Thoracic aorta (tissue), 2 donors: Measurements from ENCODE around the gene SPECC1L. TPM values are rescaled to one million over a fixed set of nuclear protein-coding genes. Genes with fewer than 3 reads are reported as not detected.

Experiments
- ATAC-seq: fragments of 150-250 bp; one replicate; pipeline ENCODE4 v1.8.0; 2017; ENCODE audit warnings: low read depth; ENCODE audit not compliant: insufficient number of reproducible peaks, low FRiP score
- DNase-seq: peaks from one replicate; pipeline ENCODE4 v3.0.0-alpha.2; 2020; ENCODE audit warnings: low spot score
- H3K27ac ChIP-seq, 2 donors: fragments of 200-600 bp; sonication (generic); 1 replicate in 1 of 2; 2 replicates in 1 of 2; pipeline ENCODE4 v1.5.1; 2016; ENCODE audit warnings: mild to moderate bottlenecking in 2 of 2, moderate library complexity in 2 of 2
- H3K27me3 ChIP-seq: fragments of 200-600 bp; sonication (generic); replicated peaks from 2 replicates; pipeline ENCODE4 v1.6.0; 2016; ENCODE audit warnings: mild to moderate bottlenecking; ENCODE audit not compliant: insufficient read depth
- H3K36me3 ChIP-seq: fragments of 200-600 bp; sonication (generic); one replicate; pipeline ENCODE4 v1.5.1; 2016
- H3K4me1 ChIP-seq, 2 donors: fragments of 200-600 bp; sonication (generic); 1 replicate in 1 of 2; 2 replicates in 1 of 2; pipeline versions ENCODE4 v1.5.1 to v1.6.0; 2016; ENCODE audit warnings: low read depth in 2 of 2, mild to moderate bottlenecking in 1 of 2; ENCODE audit not compliant: control insufficient read depth in 1 of 2
- H3K4me3 ChIP-seq: fragments of 200-600 bp; sonication (generic); 2 replicates; pipeline ENCODE4 v1.5.1; 2016; ENCODE audit warnings: mild to moderate bottlenecking
- H3K9me3 ChIP-seq: fragments of 200-600 bp; sonication (generic); 2 replicates; pipeline ENCODE4 v1.5.1; 2016
- CTCF ChIP-seq: fragments of 200-600 bp; sonication (generic); IDR thresholded peaks from one replicate; pipeline ENCODE4 v1.5.1; 2019; ENCODE audit warnings: antibody characterized with exemption
- total RNA-seq, 2 donors: library from RNA; depleted of rRNA; stranded (reverse); fragments of >200 nt; gene quantifications; one replicate each; pipeline versions ENCODE4 v1.1.0 to v1.2.3, GENCODE V29; 2016

SPECC1L gene
- total RNA-seq, 2 donors from 2014 or later = 49.4 to 50.0 TPM

GRCh38 chr22:24324137-24324536 is 53.5 kb downstream of the SPECC1L start:
- no peak for ATAC-seq

DNA sequence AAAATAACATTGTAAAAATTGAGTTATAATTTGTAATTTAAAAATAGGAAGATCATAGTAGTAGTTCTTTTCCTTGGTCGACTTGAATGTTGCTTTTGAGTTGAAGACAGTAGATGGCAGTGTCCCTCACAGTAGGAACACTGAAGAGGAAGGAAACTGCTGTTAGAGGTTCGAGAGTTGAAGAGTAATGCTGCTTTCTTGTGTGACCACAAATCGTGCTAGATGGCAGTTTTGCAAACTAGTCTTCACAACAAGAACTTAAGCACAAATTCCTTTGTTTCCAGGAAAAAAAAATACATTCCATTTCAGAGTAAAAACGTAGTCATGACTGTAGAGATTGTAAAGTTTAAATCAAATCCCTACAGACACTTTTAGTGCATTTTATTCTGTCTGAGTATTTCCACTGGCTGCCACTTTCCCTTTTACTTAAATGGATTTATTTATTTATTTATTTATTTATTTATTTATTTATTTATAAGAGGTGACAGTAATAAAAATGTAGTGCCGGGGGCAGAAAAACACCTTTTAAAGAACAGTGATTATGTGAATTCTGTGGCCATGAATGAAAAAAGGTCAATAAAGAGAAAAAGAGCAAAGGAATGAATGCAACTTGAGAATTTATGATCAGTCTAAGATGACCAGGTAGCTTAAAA is 54.6 kb downstream of the SPECC1L start:
- Histone ChIP-seq H3K9me3 (no peaks in the 10 kb centered on the region), H3K4me1 (peaks cover 3 to 32% of the 10 kb centered on the region in 2 donors), H3K27ac (no peak overlapping the region), H3K36me3 (peaks cover 10% of the 10 kb centered on the region), H3K27me3 (no peaks in the 10 kb centered on the region), H3K4me3 (no peak overlapping the region)
- ATAC-seq = no peak
- peak; percentile 43 for TF ChIP-seq CTCF
- no peak for DNase-seq

More at GRCh38 chr22:24324137-24324536, 53.5 kb downstream of the SPECC1L start:
- TF ChIP-seq CTCF = no peak
- peaks cover 3 to 32% of the 10 kb centered on the region in 2 donors for H3K4me1 ChIP-seq
- H3K27ac ChIP-seq = no peak overlapping the region
- DNase-seq = no peak
- peaks cover 18% of the 10 kb centered on the region for H3K36me3 ChIP-seq
- no peak overlapping the region for H3K4me3 ChIP-seq
- H3K27me3 ChIP-seq = no peaks in the 10 kb centered on the region
- no peaks in the 10 kb centered on the region for H3K9me3 ChIP-seq

DNA sequence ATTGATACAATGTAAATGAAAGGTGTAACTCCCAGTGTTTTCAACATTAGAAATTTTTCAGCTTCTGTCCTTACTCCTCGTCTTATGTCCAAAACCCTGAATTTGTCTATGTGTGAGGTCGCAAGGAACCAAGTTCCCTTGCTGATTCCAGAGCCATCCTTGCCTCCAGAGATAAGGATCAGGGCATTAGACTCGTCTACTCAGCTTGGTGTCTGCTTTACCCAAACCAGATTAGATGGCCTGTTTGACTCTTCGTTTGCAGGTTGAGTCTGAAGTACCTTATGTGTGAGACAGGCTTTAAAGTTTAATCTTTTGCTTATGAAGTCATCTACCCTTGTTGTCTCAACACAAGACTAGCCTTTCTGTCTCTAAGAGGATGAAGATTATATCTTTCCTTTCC is 55.6 kb downstream of the SPECC1L start:
- peaks cover 3 to 32% of the 10 kb centered on the region in 2 donors for H3K4me1 ChIP-seq
- H3K4me3 ChIP-seq = no peak overlapping the region
- H3K9me3 ChIP-seq = no peaks in the 10 kb centered on the region
- H3K27me3 ChIP-seq = no peaks in the 10 kb centered on the region
- H3K36me3 ChIP-seq = peaks cover 18% of the 10 kb centered on the region
- no peak for TF ChIP-seq CTCF
- H3K27ac ChIP-seq = no peak overlapping the region
- DNase-seq (no peak), ATAC-seq (no peak)

DNA sequence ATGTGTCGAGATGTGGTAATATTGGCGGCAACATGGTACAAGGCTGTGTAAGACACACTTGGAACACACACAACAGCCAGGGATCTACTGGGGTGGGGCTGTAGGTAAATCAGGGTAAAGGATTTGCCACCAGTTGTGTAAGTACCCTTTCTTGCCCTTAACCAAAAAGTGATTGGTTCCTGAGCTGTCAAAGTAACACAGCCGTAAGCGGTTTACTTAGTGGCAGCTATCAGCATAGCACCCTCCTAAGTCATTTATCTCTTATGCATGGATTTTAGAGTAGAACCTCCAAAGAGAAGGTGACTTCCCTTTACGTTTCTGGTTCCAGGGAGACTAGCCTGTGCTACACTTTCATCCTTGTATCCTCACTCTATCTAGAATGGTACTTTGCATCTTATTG is 57.2 kb downstream of the SPECC1L start:
- H3K4me3 ChIP-seq = no peak overlapping the region
- no peak for TF ChIP-seq CTCF
- no peak for DNase-seq
- H3K4me1 ChIP-seq = peaks cover 3 to 32% of the 10 kb centered on the region in 2 donors
- ATAC-seq = no peak
- no peaks in the 10 kb centered on the region for H3K9me3 ChIP-seq
- H3K27me3 ChIP-seq = no peaks in the 10 kb centered on the region
- H3K27ac ChIP-seq = no peak overlapping the region
- peaks cover 7% of the 10 kb centered on the region for H3K36me3 ChIP-seq

- H3K27ac ChIP-seq = no peak overlapping the region
- H3K4me3 ChIP-seq = no peak overlapping the region
- peaks cover 0 to 16% of the 10 kb centered on the region in 2 donors for H3K4me1 ChIP-seq
- H3K9me3 ChIP-seq = no peaks in the 10 kb centered on the region
- TF ChIP-seq CTCF = no peak
- ATAC-seq (no peak), DNase-seq (no peak)
- H3K27me3 ChIP-seq = no peaks in the 10 kb centered on the region
- peaks cover 7% of the 10 kb centered on the region for H3K36me3 ChIP-seq
Measured at GRCh38 chr22:24329453-24329852, 58.8 kb downstream of the SPECC1L start.
